HL-60 (cell line): ENCODE measurements around the gene PRAC2.

ENCODE experiments used
- DNase-seq, 2 experiments: peaks; one replicate each; pipeline ENCODE4 v3.0.0-alpha.2; 2010 to 2020; ENCODE audit warnings: low read depth in 1 of 2, low spot score in 1 of 2
- H3K27ac ChIP-seq: fragments of 250-450 bp; sonication (Bioruptor Pico); replicated peaks from 2 replicates; pipeline ENCODE4 v1.5.1; 2020; ENCODE audit warnings: mild to moderate bottlenecking, moderate library complexity
- H3K27me3 ChIP-seq: fragments of 250-450 bp; sonication (Bioruptor Pico); 2 replicates; pipeline ENCODE4 v1.5.1; 2021; ENCODE audit warnings: mild to moderate bottlenecking, moderate library complexity; ENCODE audit not compliant: insufficient read depth, poor library complexity, severe bottlenecking
- H3K4me3 ChIP-seq: replicated peaks from 2 replicates; pipeline ENCODE4 v1.5.1; 2011; ENCODE audit warnings: mild to moderate bottlenecking, control low read depth, low read length; ENCODE audit not compliant: insufficient read depth
- GABPA ChIP-seq: IDR thresholded peaks from 2 replicates; pipeline ENCODE4 v1.6.1; 2012; ENCODE audit warnings: low read depth
- POLR2AphosphoS5 ChIP-seq: IDR thresholded peaks from 2 replicates; pipeline ENCODE4 v1.6.1; 2012; ENCODE audit warnings: low read depth
- REST ChIP-seq: IDR thresholded peaks from 2 replicates; pipeline ENCODE4 v1.6.1; 2012; ENCODE audit warnings: low read depth; ENCODE audit not compliant: insufficient replicate concordance
- SPI1 ChIP-seq: IDR thresholded peaks from 2 replicates; pipeline ENCODE4 v1.6.1; 2012; ENCODE audit warnings: low read depth, mild to moderate bottlenecking, borderline replicate concordance
- TF ChIP-seq, protein P1 (sequence below): IDR thresholded peaks from one replicate; pipeline ENCODE4 v1.5.1; 2011; ENCODE audit warnings: low read length, control low read depth, inconsistent platforms; ENCODE audit not compliant: insufficient read depth

PRAC2 gene

DNA sequence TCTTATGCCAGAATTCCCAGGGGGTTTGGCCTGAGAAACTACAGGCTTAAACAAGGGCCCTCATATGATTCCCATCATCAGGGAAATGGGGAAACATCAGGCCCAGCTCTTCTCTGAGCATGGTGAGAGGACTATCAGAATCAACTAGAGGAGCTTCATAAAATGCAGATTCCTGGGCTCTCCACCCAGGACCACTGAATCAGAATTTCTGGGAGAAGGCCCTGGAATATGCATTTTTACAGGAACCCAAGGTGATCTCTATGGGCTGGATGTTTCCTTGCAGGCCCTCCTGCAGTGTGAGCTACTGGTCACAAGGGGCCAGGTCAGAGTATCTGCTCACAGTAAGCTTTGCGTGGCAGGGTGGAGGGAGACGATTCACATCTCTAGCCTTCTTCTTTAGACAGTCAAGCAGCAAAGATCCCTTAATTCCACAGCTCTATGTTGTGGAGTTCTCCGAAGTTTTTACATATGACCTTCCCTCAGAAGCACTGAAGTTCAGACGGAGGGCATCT, 44.3 kb downstream of the PRAC2 start:
- DNase-seq, result no peak
- H3K4me3 ChIP-seq, result no peak overlapping the region
- TF ChIP-seq, protein P1, sequence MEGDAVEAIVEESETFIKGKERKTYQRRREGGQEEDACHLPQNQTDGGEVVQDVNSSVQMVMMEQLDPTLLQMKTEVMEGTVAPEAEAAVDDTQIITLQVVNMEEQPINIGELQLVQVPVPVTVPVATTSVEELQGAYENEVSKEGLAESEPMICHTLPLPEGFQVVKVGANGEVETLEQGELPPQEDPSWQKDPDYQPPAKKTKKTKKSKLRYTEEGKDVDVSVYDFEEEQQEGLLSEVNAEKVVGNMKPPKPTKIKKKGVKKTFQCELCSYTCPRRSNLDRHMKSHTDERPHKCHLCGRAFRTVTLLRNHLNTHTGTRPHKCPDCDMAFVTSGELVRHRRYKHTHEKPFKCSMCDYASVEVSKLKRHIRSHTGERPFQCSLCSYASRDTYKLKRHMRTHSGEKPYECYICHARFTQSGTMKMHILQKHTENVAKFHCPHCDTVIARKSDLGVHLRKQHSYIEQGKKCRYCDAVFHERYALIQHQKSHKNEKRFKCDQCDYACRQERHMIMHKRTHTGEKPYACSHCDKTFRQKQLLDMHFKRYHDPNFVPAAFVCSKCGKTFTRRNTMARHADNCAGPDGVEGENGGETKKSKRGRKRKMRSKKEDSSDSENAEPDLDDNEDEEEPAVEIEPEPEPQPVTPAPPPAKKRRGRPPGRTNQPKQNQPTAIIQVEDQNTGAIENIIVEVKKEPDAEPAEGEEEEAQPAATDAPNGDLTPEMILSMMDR, result no peak
- TF ChIP-seq SPI1 (no peak), GABPA (no peak), REST (no peak), POLR2AphosphoS5 (no peak)

DNA sequence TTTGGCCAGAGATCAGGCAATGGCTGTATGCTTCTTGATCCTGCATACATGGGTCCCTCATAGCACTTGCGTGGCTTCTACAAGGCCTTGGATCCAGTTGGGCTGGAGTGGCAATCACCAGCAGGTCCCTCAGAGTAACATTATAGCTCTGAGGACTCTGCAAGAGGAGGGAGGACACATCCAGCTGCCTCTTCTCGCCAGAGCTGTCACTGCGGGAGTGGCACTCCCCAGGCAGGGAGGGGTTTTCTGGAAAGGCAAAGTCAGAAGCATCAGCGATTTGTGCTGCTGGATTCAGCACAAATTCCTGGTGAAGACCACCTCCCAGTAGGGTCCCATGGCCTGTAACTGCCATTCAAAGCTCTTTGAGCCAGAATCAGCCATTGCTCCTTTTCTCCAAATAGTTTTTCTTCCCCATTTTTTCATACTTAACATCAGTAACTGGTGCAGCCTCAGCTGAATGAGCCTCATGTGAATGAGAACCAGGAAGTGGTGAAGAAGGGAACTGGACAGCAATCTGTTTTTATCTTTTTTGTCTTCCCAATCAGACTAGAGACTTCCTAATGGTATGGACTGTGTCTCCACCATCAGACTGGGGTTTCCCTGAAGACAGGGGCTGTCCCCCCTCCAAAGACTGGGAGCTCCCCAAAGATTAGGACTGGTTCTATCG, 46.2 kb downstream of the PRAC2 start:
- TF ChIP-seq SPI1, result peak; percentile 36; the same call in 1 of the 2 replicates
- TF ChIP-seq, protein P1, result no peak
- DNase-seq, result peak in 1 of 2 experiments; percentile 13
- Histone ChIP-seq H3K27ac (no peak overlapping the region), H3K27me3 (peaks cover 10% of the 10 kb centered on the region), H3K4me3 (no peak overlapping the region)

More for the DNA sequence above, 44.3 kb downstream of the PRAC2 start:
- H3K27ac ChIP-seq, result no peak overlapping the region
- peaks cover 10% of the 10 kb centered on the region for H3K27me3 ChIP-seq

GRCh38 chr17:48770954-48771353, 48.0 kb downstream of the PRAC2 start:
- Histone ChIP-seq H3K27ac (no peak overlapping the region), H3K4me3 (no peak overlapping the region), H3K27me3 (peaks cover 5% of the 10 kb centered on the region)
- TF ChIP-seq REST (no peak), POLR2AphosphoS5 (no peak), SPI1 (no peak), GABPA (no peak)
- TF ChIP-seq, protein P1, result no peak
- no peak for DNase-seq

DNA sequence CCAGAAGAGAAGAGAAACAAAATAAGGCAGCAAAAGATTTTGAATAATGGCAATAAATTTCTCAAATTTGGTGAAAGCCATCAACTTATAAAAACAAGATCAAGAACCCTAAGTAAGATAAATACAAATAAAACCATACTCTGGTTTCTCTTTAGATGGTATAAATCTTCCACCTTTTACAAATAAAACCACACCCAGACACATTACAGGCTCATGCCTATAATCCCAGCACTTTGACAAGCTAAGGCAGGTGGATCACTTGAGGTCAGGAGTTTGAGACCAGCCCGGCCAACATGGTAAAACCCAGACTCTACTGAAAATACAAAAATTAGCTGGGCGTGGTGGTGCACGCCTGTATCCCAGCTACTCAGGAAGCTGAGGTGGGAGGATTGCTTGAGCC, 50.3 kb downstream of the PRAC2 start:
- Histone ChIP-seq H3K27me3 (peaks cover 3% of the 10 kb centered on the region), H3K4me3 (no peak overlapping the region)

More for the DNA sequence above, 50.3 kb downstream of the PRAC2 start:
- DNase-seq, result no peak
- TF ChIP-seq REST (no peak), SPI1 (no peak), POLR2AphosphoS5 (no peak), GABPA (no peak)
- TF ChIP-seq, protein P1, result no peak
- H3K27ac ChIP-seq, result no peak overlapping the region
